DOHH2 (cell line): ENCODE measurements around the gene NPAS2.

Experiments
- H3F3A ChIP-seq: fragments of 200-600 bp; sonication (generic), shearing (Covaris generic); 2 replicates; pipeline ENCODE4 v1.6.0; 2016; ENCODE audit warnings: antibody characterized with exemption, mild to moderate bottlenecking; ENCODE audit not compliant: control insufficient read depth, insufficient read depth
- H3K27ac ChIP-seq: fragments of 200-600 bp; sonication (generic); 2 replicates; pipeline ENCODE4 v1.5.1; 2014; ENCODE audit warnings: low read depth, mild to moderate bottlenecking, low read length, moderate library complexity
- H3K27me3 ChIP-seq: fragments of 200-600 bp; sonication (generic); 2 replicates; pipeline ENCODE4 v1.6.1; 2014; ENCODE audit warnings: mild to moderate bottlenecking, low read length, mixed read lengths; ENCODE audit not compliant: control insufficient read depth
- H3K36me3 ChIP-seq: fragments of 200-600 bp; sonication (generic); 2 replicates; pipeline ENCODE4 v1.6.1; 2014; ENCODE audit warnings: mild to moderate bottlenecking, low read length, moderate library complexity, mixed read lengths; ENCODE audit not compliant: control insufficient read depth
- H3K4me1 ChIP-seq: fragments of 200-600 bp; sonication (generic); 2 replicates; pipeline ENCODE4 v1.6.1; 2014; ENCODE audit warnings: mild to moderate bottlenecking, low read length, mixed read lengths; ENCODE audit not compliant: control insufficient read depth
- H3K4me2 ChIP-seq: fragments of 200-600 bp; sonication (generic); 2 replicates; pipeline ENCODE4 v1.6.0; 2014; ENCODE audit warnings: mild to moderate bottlenecking, low read length, moderate library complexity
- H3K4me3 ChIP-seq: fragments of 200-600 bp; sonication (generic); 2 replicates; pipeline ENCODE4 v1.5.1; 2014; ENCODE audit warnings: mild to moderate bottlenecking, low read length, mixed read lengths
- H3K79me2 ChIP-seq: fragments of 200-600 bp; sonication (generic); 2 replicates; pipeline ENCODE4 v1.6.1; 2014; ENCODE audit warnings: mild to moderate bottlenecking, low read length, mixed read lengths; ENCODE audit not compliant: control insufficient read depth
- H3K9me2 ChIP-seq: fragments of 200-600 bp; sonication (generic); replicated peaks from 2 replicates; pipeline ENCODE4 v1.6.1; 2014; ENCODE audit warnings: mild to moderate bottlenecking, low read length, mixed read lengths; ENCODE audit not compliant: control insufficient read depth
- H3K9me3 ChIP-seq: fragments of 200-600 bp; sonication (generic); 2 replicates; pipeline ENCODE4 v1.6.1; 2014; ENCODE audit warnings: antibody characterized with exemption, low read length, mixed read lengths; ENCODE audit not compliant: control insufficient read depth, insufficient read depth
- H4K20me1 ChIP-seq: fragments of 200-600 bp; sonication (generic); 2 replicates; pipeline ENCODE4 v1.6.0; 2014; ENCODE audit warnings: low read depth, mild to moderate bottlenecking, antibody characterized with exemption, low read length, moderate library complexity; ENCODE audit not compliant: control insufficient read depth, insufficient read depth
- CTCF ChIP-seq: fragments of 200-600 bp; sonication (generic); IDR thresholded peaks from one replicate; pipeline ENCODE4 v1.5.1; 2014; ENCODE audit warnings: antibody characterized with exemption, mild to moderate bottlenecking, low read depth, low read length; ENCODE audit not compliant: poor library complexity, severe bottlenecking
- EZH2phosphoT487 ChIP-seq: fragments of 200-600 bp; sonication (generic); IDR thresholded peaks from 2 replicates; pipeline ENCODE4 v1.6.1; 2017; ENCODE audit warnings: borderline replicate concordance, mild to moderate bottlenecking, antibody characterized with exemption, low read length, moderate library complexity, mixed read lengths

NPAS2 gene

GRCh38 chr2:100785626-100786296 is 34.2 kb upstream of the NPAS2 start:
- Histone ChIP-seq H3K4me3 (no peak overlapping the region), H3K27ac (no peak overlapping the region), H3K9me3 (0 out of 2 replicates have a peak, but pooled peaks cover 2% of the 10 kb centered on the region), H3K4me1 (no peaks in the 10 kb centered on the region), H3K36me3 (no peaks in the 10 kb centered on the region), H4K20me1 (no peaks in the 10 kb centered on the region), H3K4me2 (no peak overlapping the region), H3K27me3 (no peaks in the 10 kb centered on the region), H3K79me2 (no peaks in the 10 kb centered on the region), H3K9me2 (no peaks in the 10 kb centered on the region), H3F3A (no peaks in the 10 kb centered on the region)
- no peak for TF ChIP-seq EZH2phosphoT487

- H3K27ac ChIP-seq: no peak overlapping the region
Observed at GRCh38 chr2:100786297-100786658, 33.7 kb upstream of the NPAS2 start.

GRCh38 chr2:100786985-100787384 is 33.0 kb upstream of the NPAS2 start:
- no peak overlapping the region for H3K27ac ChIP-seq
- no peak overlapping the region for H3K4me2 ChIP-seq
- H3K4me1 ChIP-seq: no peaks in the 10 kb centered on the region
- no peak for TF ChIP-seq EZH2phosphoT487
- TF ChIP-seq CTCF: no peak
- H3K9me2 ChIP-seq: no peaks in the 10 kb centered on the region
- no peak overlapping the region for H3K4me3 ChIP-seq
- 0 out of 2 replicates have a peak, but pooled peaks cover 2% of the 10 kb centered on the region for H3K9me3 ChIP-seq
- no peaks in the 10 kb centered on the region for H3F3A ChIP-seq
- no peaks in the 10 kb centered on the region for H3K79me2 ChIP-seq
- no peaks in the 10 kb centered on the region for H3K36me3 ChIP-seq
- no peaks in the 10 kb centered on the region for H3K27me3 ChIP-seq
- no peaks in the 10 kb centered on the region for H4K20me1 ChIP-seq

More at GRCh38 chr2:100786297-100786658, 33.7 kb upstream of the NPAS2 start:
- Histone ChIP-seq H3K4me2 (no peak overlapping the region), H3K4me3 (no peak overlapping the region), H3K4me1 (no peaks in the 10 kb centered on the region), H3F3A (no peaks in the 10 kb centered on the region), H3K36me3 (no peaks in the 10 kb centered on the region), H4K20me1 (no peaks in the 10 kb centered on the region), H3K27me3 (no peaks in the 10 kb centered on the region), H3K9me3 (0 out of 2 replicates have a peak, but pooled peaks cover 2% of the 10 kb centered on the region), H3K9me2 (no peaks in the 10 kb centered on the region), H3K79me2 (no peaks in the 10 kb centered on the region)
- no peak for TF ChIP-seq CTCF
- no peak for TF ChIP-seq EZH2phosphoT487

GRCh38 chr2:100789361-100789760 is 30.6 kb upstream of the NPAS2 start:
- H3K9me2 ChIP-seq: no peaks in the 10 kb centered on the region
- 0 out of 2 replicates have a peak, but pooled peaks cover 2% of the 10 kb centered on the region for H3K9me3 ChIP-seq
- H3K4me1 ChIP-seq: no peaks in the 10 kb centered on the region
- no peaks in the 10 kb centered on the region for H3K36me3 ChIP-seq
- no peaks in the 10 kb centered on the region for H3K27me3 ChIP-seq
- H3F3A ChIP-seq: no peaks in the 10 kb centered on the region
- H3K4me3 ChIP-seq: no peak overlapping the region
- no peak for TF ChIP-seq EZH2phosphoT487
- TF ChIP-seq CTCF: no peak
- no peak overlapping the region for H3K4me2 ChIP-seq
- H4K20me1 ChIP-seq: no peaks in the 10 kb centered on the region
- no peaks in the 10 kb centered on the region for H3K79me2 ChIP-seq
- H3K27ac ChIP-seq: no peak overlapping the region
